ENCODE measurements around the gene LONRF2.

Gene LONRF2

DNA sequence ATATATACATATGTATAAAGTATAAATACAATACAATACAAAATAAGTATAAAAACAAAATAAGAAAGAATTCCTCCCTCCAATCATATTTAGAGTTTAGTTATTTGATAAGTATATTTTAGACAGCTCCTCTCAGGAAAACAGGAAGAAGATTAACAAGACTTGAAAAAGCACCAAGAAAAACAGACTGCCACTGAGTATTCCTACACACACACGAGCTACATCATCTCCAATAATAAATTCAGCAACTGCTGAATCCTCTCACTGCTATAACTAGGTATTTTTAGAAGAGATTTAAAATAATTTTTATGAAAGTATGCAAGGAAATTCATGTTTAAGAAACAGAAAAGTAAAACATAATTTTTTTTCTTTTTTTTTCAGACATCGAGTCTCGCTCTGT is 13.0 kb downstream of the LONRF2 start:
- no peak overlapping the region for H3K4me2 ChIP-seq (ENCODE audit: low read length)
- no peaks in the 10 kb centered on the region for H3K79me2 ChIP-seq (ENCODE audit: low read length)
- no peaks in the 10 kb centered on the region for H3K36me3 ChIP-seq (replicated peaks; ENCODE audit: low read depth, low read length)
- H3K4me3 ChIP-seq (ENCODE audit: low read length): no peak overlapping the region
- H4K20me1 ChIP-seq (ENCODE audit: insufficient read depth, low read length): no peaks in the 10 kb centered on the region
- H3K27me3 ChIP-seq (ENCODE audit: low read depth, low read length): no peaks in the 10 kb centered on the region
- H3K27ac ChIP-seq (ENCODE audit: low read length): no peak overlapping the region
- H2AFZ ChIP-seq (ENCODE audit: low read depth, low read length): no peak overlapping the region
- H3K4me1 ChIP-seq (ENCODE audit: low read length): no peaks in the 10 kb centered on the region
- TF ChIP-seq EZH2phosphoT487 (IDR thresholded peaks at IDR 0.05; ENCODE audit: low read depth): no peak
- TF ChIP-seq, protein P1, sequence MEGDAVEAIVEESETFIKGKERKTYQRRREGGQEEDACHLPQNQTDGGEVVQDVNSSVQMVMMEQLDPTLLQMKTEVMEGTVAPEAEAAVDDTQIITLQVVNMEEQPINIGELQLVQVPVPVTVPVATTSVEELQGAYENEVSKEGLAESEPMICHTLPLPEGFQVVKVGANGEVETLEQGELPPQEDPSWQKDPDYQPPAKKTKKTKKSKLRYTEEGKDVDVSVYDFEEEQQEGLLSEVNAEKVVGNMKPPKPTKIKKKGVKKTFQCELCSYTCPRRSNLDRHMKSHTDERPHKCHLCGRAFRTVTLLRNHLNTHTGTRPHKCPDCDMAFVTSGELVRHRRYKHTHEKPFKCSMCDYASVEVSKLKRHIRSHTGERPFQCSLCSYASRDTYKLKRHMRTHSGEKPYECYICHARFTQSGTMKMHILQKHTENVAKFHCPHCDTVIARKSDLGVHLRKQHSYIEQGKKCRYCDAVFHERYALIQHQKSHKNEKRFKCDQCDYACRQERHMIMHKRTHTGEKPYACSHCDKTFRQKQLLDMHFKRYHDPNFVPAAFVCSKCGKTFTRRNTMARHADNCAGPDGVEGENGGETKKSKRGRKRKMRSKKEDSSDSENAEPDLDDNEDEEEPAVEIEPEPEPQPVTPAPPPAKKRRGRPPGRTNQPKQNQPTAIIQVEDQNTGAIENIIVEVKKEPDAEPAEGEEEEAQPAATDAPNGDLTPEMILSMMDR (IDR thresholded peaks at IDR 0.05; ENCODE audit: low read depth, low read length): no peak
- no peak overlapping the region for H3K9ac ChIP-seq (ENCODE audit: low read length)
- H3K9me3 ChIP-seq (ENCODE audit: insufficient read depth, low read length): no peaks in the 10 kb centered on the region

GRCh38 chr2:100303744-100304143 is 18.6 kb downstream of the LONRF2 start:
- Histone ChIP-seq H3K4me2 (ENCODE audit: low read length) (no peak overlapping the region), H2AFZ (ENCODE audit: low read depth, low read length) (no peak overlapping the region), H3K9me3 (ENCODE audit: insufficient read depth, low read length) (peaks cover 3% of the 10 kb centered on the region; the same call in 1 of the 2 replicates), H3K36me3 (replicated peaks; ENCODE audit: low read depth, low read length) (no peaks in the 10 kb centered on the region), H3K4me3 (ENCODE audit: low read length) (no peak overlapping the region), H3K27me3 (ENCODE audit: low read depth, low read length) (no peaks in the 10 kb centered on the region), H3K4me1 (ENCODE audit: low read length) (no peaks in the 10 kb centered on the region), H3K9ac (ENCODE audit: low read length) (no peak overlapping the region), H4K20me1 (ENCODE audit: insufficient read depth, low read length) (no peaks in the 10 kb centered on the region), H3K79me2 (ENCODE audit: low read length) (no peaks in the 10 kb centered on the region), H3K27ac (ENCODE audit: low read length) (no peak overlapping the region)
- TF ChIP-seq EZH2phosphoT487 (IDR thresholded peaks at IDR 0.05; ENCODE audit: low read depth): no peak
- TF ChIP-seq, protein P1 (IDR thresholded peaks at IDR 0.05; ENCODE audit: low read depth, low read length): no peak

DNA sequence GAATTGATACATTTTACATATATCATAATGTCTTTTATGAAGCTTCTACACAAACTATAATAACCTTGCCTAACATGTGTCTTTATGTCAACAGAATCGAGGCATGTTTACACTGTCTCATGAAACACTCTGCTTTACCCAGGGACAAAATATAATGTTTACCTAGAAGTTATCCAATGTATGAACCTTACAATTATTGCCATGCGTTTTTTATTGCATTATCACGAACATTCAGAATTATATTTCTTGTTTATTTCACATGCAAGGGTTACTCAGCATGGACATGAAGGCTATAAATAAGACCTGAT is 19.8 kb downstream of the LONRF2 start:
- no peaks in the 10 kb centered on the region for H3K4me1 ChIP-seq (ENCODE audit: low read length)
- H3K9me3 ChIP-seq (ENCODE audit: insufficient read depth, low read length): peaks cover 3% of the 10 kb centered on the region; the same call in 1 of the 2 replicates
- no peaks in the 10 kb centered on the region for H3K27me3 ChIP-seq (ENCODE audit: low read depth, low read length)
- no peak overlapping the region for H3K4me2 ChIP-seq (ENCODE audit: low read length)
- no peak overlapping the region for H3K9ac ChIP-seq (ENCODE audit: low read length)
- H3K79me2 ChIP-seq (ENCODE audit: low read length): no peaks in the 10 kb centered on the region
- TF ChIP-seq EZH2phosphoT487 (IDR thresholded peaks at IDR 0.05; ENCODE audit: low read depth): no peak
- TF ChIP-seq, protein P1 (IDR thresholded peaks at IDR 0.05; ENCODE audit: low read depth, low read length): no peak
- H3K27ac ChIP-seq (ENCODE audit: low read length): no peak overlapping the region
- no peaks in the 10 kb centered on the region for H4K20me1 ChIP-seq (ENCODE audit: insufficient read depth, low read length)
- no peaks in the 10 kb centered on the region for H3K36me3 ChIP-seq (replicated peaks; ENCODE audit: low read depth, low read length)
- no peak overlapping the region for H3K4me3 ChIP-seq (ENCODE audit: low read length)
- H2AFZ ChIP-seq (ENCODE audit: low read depth, low read length): no peak overlapping the region

GRCh38 chr2:100301881-100302584 is 20.3 kb downstream of the LONRF2 start:
- Histone ChIP-seq H3K4me3 (ENCODE audit: low read length) (no peak overlapping the region), H3K27ac (ENCODE audit: low read length) (no peak overlapping the region), H3K9ac (ENCODE audit: low read length) (no peak overlapping the region), H2AFZ (ENCODE audit: low read depth, low read length) (no peak overlapping the region), H3K79me2 (ENCODE audit: low read length) (no peaks in the 10 kb centered on the region), H3K4me2 (ENCODE audit: low read length) (no peak overlapping the region), H4K20me1 (ENCODE audit: insufficient read depth, low read length) (no peaks in the 10 kb centered on the region), H3K9me3 (ENCODE audit: insufficient read depth, low read length) (peaks cover 3% of the 10 kb centered on the region; the same call in 1 of the 2 replicates), H3K27me3 (ENCODE audit: low read depth, low read length) (no peaks in the 10 kb centered on the region), H3K36me3 (replicated peaks; ENCODE audit: low read depth, low read length) (no peaks in the 10 kb centered on the region), H3K4me1 (ENCODE audit: low read length) (no peaks in the 10 kb centered on the region)
- no peak for TF ChIP-seq EZH2phosphoT487 (IDR thresholded peaks at IDR 0.05; ENCODE audit: low read depth)
- TF ChIP-seq, protein P1 (IDR thresholded peaks at IDR 0.05; ENCODE audit: low read depth, low read length): no peak

All from OCI-LY3 (cell line).